Upper lobe of left lung (tissue), 4 donors: ENCODE measurements around the gene BGN.

Experiments used
- EP300 ChIP-seq, 4 donors: sonication (generic); formaldehyde crosslinking; IDR thresholded peaks; one replicate each; pipeline ENCODE4 v1.5.1; 2017; ENCODE audit warnings: antibody characterized with exemption in 4 of 4, control low read depth in 2 of 4
- POLR2A ChIP-seq, 4 donors: fragments of 450-650 bp; IDR thresholded peaks; one replicate each; pipeline ENCODE4 v1.5.1; 2016 to 2017; ENCODE audit warnings: antibody characterized with exemption in 4 of 4, mild to moderate bottlenecking in 2 of 4
- POLR2AphosphoS5 ChIP-seq, 2 donors: sonication (generic); formaldehyde crosslinking; IDR thresholded peaks; one replicate each; pipeline ENCODE4 v1.5.1; 2017; ENCODE audit warnings: antibody characterized with exemption in 2 of 2
- TF ChIP-seq, protein P1 (sequence below), 6 experiments: fragments of 450-650 bp in 4 of 6; fragments of 200-600 bp in 2 of 6; sonication (generic) in 2 of 6; IDR thresholded peaks; one replicate each; pipeline ENCODE4 v1.5.1; 2016 to 2019; ENCODE audit warnings: antibody characterized with exemption in 6 of 6

DNA sequence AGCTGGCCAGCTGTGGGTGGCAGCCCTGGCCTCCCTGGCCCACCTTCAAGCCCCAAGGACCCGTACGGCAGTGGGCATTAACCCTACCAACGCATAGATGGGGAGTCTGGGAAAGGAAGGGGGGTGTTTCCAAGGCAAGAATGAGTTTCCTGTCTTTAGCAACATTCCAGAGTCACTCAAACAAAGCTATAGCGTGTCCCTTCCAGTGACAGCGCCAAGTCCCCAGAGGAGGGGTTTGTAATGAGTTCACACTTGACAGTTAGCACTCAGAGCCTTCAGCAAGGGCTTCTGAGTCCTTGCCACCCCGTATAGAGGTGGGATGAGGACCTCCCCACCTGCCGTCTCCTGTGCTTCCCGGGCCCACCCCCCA lies 1.8 kb downstream of the BGN start:
- TF ChIP-seq, protein P1, sequence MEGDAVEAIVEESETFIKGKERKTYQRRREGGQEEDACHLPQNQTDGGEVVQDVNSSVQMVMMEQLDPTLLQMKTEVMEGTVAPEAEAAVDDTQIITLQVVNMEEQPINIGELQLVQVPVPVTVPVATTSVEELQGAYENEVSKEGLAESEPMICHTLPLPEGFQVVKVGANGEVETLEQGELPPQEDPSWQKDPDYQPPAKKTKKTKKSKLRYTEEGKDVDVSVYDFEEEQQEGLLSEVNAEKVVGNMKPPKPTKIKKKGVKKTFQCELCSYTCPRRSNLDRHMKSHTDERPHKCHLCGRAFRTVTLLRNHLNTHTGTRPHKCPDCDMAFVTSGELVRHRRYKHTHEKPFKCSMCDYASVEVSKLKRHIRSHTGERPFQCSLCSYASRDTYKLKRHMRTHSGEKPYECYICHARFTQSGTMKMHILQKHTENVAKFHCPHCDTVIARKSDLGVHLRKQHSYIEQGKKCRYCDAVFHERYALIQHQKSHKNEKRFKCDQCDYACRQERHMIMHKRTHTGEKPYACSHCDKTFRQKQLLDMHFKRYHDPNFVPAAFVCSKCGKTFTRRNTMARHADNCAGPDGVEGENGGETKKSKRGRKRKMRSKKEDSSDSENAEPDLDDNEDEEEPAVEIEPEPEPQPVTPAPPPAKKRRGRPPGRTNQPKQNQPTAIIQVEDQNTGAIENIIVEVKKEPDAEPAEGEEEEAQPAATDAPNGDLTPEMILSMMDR (IDR thresholded peaks at IDR 0.05): no peak
- TF ChIP-seq POLR2A (IDR thresholded peaks at IDR 0.05): no peak
- no peak for TF ChIP-seq POLR2AphosphoS5 (IDR thresholded peaks at IDR 0.05)
- TF ChIP-seq EP300 (IDR thresholded peaks at IDR 0.05): no peak
